DOHH2 (cell line): ENCODE data around the gene FAF2.
"Not testable (repeated sequence)": the region's sequence is repeated elsewhere in the genome, so short reads cannot be mapped to it uniquely, and the experiment has no call there.

Experiments
- H3F3A ChIP-seq: fragments of 200-600 bp; sonication (generic), shearing (Covaris generic); 2 replicates; pipeline ENCODE4 v1.6.0; 2016; ENCODE audit warnings: antibody characterized with exemption, mild to moderate bottlenecking; ENCODE audit not compliant: control insufficient read depth, insufficient read depth
- H3K27ac ChIP-seq: fragments of 200-600 bp; sonication (generic); 2 replicates; pipeline ENCODE4 v1.5.1; 2014; ENCODE audit warnings: low read depth, mild to moderate bottlenecking, low read length, moderate library complexity
- H3K27me3 ChIP-seq: fragments of 200-600 bp; sonication (generic); 2 replicates; pipeline ENCODE4 v1.6.1; 2014; ENCODE audit warnings: mild to moderate bottlenecking, low read length, mixed read lengths; ENCODE audit not compliant: control insufficient read depth
- H3K36me3 ChIP-seq: fragments of 200-600 bp; sonication (generic); 2 replicates; pipeline ENCODE4 v1.6.1; 2014; ENCODE audit warnings: mild to moderate bottlenecking, low read length, moderate library complexity, mixed read lengths; ENCODE audit not compliant: control insufficient read depth
- H3K4me1 ChIP-seq: fragments of 200-600 bp; sonication (generic); 2 replicates; pipeline ENCODE4 v1.6.1; 2014; ENCODE audit warnings: mild to moderate bottlenecking, low read length, mixed read lengths; ENCODE audit not compliant: control insufficient read depth
- H3K4me2 ChIP-seq: fragments of 200-600 bp; sonication (generic); 2 replicates; pipeline ENCODE4 v1.6.0; 2014; ENCODE audit warnings: mild to moderate bottlenecking, low read length, moderate library complexity
- H3K4me3 ChIP-seq: fragments of 200-600 bp; sonication (generic); 2 replicates; pipeline ENCODE4 v1.5.1; 2014; ENCODE audit warnings: mild to moderate bottlenecking, low read length, mixed read lengths
- H3K79me2 ChIP-seq: fragments of 200-600 bp; sonication (generic); 2 replicates; pipeline ENCODE4 v1.6.1; 2014; ENCODE audit warnings: mild to moderate bottlenecking, low read length, mixed read lengths; ENCODE audit not compliant: control insufficient read depth
- H3K9me2 ChIP-seq: fragments of 200-600 bp; sonication (generic); replicated peaks from 2 replicates; pipeline ENCODE4 v1.6.1; 2014; ENCODE audit warnings: mild to moderate bottlenecking, low read length, mixed read lengths; ENCODE audit not compliant: control insufficient read depth
- H3K9me3 ChIP-seq: fragments of 200-600 bp; sonication (generic); 2 replicates; pipeline ENCODE4 v1.6.1; 2014; ENCODE audit warnings: antibody characterized with exemption, low read length, mixed read lengths; ENCODE audit not compliant: control insufficient read depth, insufficient read depth
- H4K20me1 ChIP-seq: fragments of 200-600 bp; sonication (generic); 2 replicates; pipeline ENCODE4 v1.6.0; 2014; ENCODE audit warnings: low read depth, mild to moderate bottlenecking, antibody characterized with exemption, low read length, moderate library complexity; ENCODE audit not compliant: control insufficient read depth, insufficient read depth
- EZH2phosphoT487 ChIP-seq: fragments of 200-600 bp; sonication (generic); IDR thresholded peaks from 2 replicates; pipeline ENCODE4 v1.6.1; 2017; ENCODE audit warnings: borderline replicate concordance, mild to moderate bottlenecking, antibody characterized with exemption, low read length, moderate library complexity, mixed read lengths
- TF ChIP-seq, protein P1 (sequence below): fragments of 200-600 bp; sonication (generic); IDR thresholded peaks from one replicate; pipeline ENCODE4 v1.5.1; 2014; ENCODE audit warnings: antibody characterized with exemption, mild to moderate bottlenecking, low read depth, low read length; ENCODE audit not compliant: poor library complexity, severe bottlenecking

The FAF2 gene

DNA sequence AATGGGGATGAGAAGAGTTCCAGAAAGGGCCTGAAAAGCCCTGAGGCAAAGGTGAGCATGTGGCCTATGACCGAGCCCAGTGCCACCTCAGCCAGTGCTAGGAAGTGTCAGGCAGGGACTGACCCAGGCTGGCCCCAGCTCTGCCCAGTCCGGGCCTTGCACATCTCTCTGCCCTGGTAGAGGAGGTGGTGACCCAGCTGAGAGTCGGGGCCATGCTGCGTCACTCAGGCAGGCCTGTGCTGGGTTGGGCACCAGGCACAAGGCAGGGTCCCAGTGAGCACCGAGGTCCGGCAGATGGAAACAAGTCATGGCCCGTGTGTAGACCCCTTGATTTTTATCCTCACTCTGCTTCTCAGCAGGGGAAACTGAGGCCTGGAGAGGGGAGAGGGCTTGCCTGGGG, 101.7 kb downstream of the FAF2 start:
- Histone ChIP-seq H3K9me2 (no peaks in the 10 kb centered on the region), H3F3A (peaks cover 10% of the 10 kb centered on the region), H3K4me2 (0 out of 2 replicates have a peak overlapping the region, but pooled peaks have one; percentile 49), H3K4me3 (no peak overlapping the region), H3K9me3 (no peaks in the 10 kb centered on the region), H3K27me3 (peaks cover 9% of the 10 kb centered on the region; the same call in 1 of the 2 replicates), H4K20me1 (no peaks in the 10 kb centered on the region), H3K79me2 (peaks cover under 1% of the 10 kb centered on the region; the same call in 1 of the 2 replicates), H3K36me3 (no peaks in the 10 kb centered on the region), H3K4me1 (peaks cover 28% of the 10 kb centered on the region), H3K27ac (no peak overlapping the region)
- TF ChIP-seq, protein P1, sequence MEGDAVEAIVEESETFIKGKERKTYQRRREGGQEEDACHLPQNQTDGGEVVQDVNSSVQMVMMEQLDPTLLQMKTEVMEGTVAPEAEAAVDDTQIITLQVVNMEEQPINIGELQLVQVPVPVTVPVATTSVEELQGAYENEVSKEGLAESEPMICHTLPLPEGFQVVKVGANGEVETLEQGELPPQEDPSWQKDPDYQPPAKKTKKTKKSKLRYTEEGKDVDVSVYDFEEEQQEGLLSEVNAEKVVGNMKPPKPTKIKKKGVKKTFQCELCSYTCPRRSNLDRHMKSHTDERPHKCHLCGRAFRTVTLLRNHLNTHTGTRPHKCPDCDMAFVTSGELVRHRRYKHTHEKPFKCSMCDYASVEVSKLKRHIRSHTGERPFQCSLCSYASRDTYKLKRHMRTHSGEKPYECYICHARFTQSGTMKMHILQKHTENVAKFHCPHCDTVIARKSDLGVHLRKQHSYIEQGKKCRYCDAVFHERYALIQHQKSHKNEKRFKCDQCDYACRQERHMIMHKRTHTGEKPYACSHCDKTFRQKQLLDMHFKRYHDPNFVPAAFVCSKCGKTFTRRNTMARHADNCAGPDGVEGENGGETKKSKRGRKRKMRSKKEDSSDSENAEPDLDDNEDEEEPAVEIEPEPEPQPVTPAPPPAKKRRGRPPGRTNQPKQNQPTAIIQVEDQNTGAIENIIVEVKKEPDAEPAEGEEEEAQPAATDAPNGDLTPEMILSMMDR: no peak
- TF ChIP-seq EZH2phosphoT487: no peak

DNA sequence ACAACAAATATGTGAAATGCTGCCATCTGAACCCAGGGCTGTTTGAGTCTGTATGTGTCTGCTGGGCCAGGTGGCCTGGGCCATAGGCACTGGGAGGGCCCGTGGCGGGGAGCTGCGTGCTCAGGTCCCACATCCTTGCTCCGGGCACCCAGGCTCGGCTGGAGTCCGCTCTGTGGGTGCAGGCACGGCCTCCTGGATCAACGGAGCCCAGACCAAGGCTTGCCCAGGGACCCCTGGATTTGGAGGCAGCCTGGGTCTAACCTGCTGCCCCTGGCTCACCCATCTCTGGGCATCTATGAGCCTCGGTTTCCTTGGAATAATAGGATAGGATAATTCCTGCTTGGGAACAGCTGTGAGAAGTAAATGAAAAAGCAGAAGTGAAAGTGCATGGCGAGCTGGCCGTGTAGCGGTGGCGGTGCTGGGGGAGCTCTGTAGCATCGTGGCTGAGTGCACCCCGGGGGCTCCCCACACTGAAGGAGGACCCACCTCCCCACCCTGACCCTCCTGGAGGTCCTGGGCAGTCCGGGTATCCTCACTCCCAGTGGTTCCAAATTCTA, 102.2 kb downstream of the FAF2 start:
- TF ChIP-seq, protein P1: no peak
- Histone ChIP-seq H3K27ac (no peak overlapping the region), H3K4me2 (peak overlapping the region; percentile 49), H3K36me3 (no peaks in the 10 kb centered on the region), H3K4me3 (no peak overlapping the region), H3K27me3 (peaks cover 9% of the 10 kb centered on the region; the same call in 1 of the 2 replicates), H3F3A (peaks cover 10% of the 10 kb centered on the region), H3K79me2 (no peaks in the 10 kb centered on the region; the same call in 1 of the 2 replicates), H4K20me1 (no peaks in the 10 kb centered on the region), H3K4me1 (peaks cover 25% of the 10 kb centered on the region), H3K9me2 (no peaks in the 10 kb centered on the region), H3K9me3 (no peaks in the 10 kb centered on the region)

DNA sequence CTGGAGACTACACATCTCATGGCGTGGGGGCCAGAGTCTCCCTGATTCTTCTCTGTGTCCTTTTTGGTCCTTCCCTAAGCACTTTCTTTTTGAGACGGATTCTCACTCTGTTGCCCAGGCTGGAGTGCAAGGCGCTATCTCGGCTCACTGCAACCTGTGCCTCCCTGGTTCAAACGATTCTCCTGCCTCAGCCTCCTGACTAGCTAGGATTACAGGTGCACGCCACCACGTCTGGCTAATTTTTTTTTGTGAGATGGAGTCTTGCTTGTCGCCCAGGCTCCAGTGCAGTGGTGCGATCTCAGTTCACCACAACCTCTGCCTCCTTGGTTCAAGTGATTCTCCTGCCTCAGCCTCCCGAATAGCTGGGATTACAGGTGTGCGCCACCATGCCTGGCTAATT, 102.8 kb downstream of the FAF2 start:
- peaks cover 25% of the 10 kb centered on the region for H3K4me1 ChIP-seq
- H3K4me2 ChIP-seq: peak overlapping the region; percentile 49
- not testable (repeated sequence) for H3K27me3 ChIP-seq, H3K4me3 ChIP-seq, H3K9me3 ChIP-seq, H3K9me2 ChIP-seq, H3K36me3 ChIP-seq, H3K27ac ChIP-seq, H3K79me2 ChIP-seq, H4K20me1 ChIP-seq, H3F3A ChIP-seq

DNA sequence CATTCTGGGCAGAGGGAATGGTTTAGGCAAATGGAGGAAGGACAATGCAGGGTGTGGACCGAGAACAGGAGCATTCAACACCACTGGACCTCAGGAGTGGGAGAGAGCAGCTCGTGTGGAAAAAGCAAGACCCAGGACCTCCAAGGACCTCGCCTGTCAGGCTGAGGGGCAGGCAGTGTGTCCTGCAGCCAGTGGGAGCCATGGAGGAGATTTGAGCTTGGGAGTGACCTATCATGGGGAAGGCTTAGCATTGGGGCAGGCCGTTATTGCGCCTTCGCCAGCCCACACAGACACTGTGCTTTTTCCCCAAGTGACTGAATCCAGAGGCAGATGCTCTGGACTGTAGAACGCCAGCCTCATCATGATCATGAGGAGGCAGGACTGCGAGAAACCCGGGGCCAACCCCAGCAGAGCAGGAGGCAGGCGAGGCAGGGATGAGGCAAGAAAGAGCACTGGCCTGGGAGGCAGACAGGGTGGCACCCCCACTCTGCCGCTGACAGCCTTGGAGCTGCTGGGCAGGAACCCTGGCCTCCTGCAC, 104.2 kb downstream of the FAF2 start:
- Histone ChIP-seq H3F3A (peaks cover 5% of the 10 kb centered on the region), H3K4me2 (no peak overlapping the region), H3K36me3 (no peaks in the 10 kb centered on the region), H4K20me1 (no peaks in the 10 kb centered on the region), H3K4me1 (peaks cover 17% of the 10 kb centered on the region), H3K79me2 (no peaks in the 10 kb centered on the region), H3K4me3 (no peak overlapping the region), H3K27me3 (peaks cover 9% of the 10 kb centered on the region; the same call in 1 of the 2 replicates), H3K9me2 (no peaks in the 10 kb centered on the region), H3K9me3 (no peaks in the 10 kb centered on the region), H3K27ac (no peak overlapping the region)
- TF ChIP-seq, protein P1: no peak
- TF ChIP-seq EZH2phosphoT487: no peak
